ENCODE measurements around the gene ADGRA1. TPM values are rescaled to one million over a fixed set of nuclear protein-coding genes. Genes with fewer than 3 reads are reported as not detected.

The ADGRA1 gene
- total RNA-seq, 4 donors from 2014 or later: under 0.01 TPM; not detected in 3

GRCh38 chr10:133069033-133069525 is 18.6 kb upstream of the ADGRA1 start:
- peaks cover 0 to 23% of the 10 kb centered on the region in 2 donors for H3K27me3 ChIP-seq
- DNase-seq (ENCODE audit: low spot score in 2 of 2): no peak
- no peaks in the 10 kb centered on the region for H3K9me3 ChIP-seq
- TF ChIP-seq EP300 (IDR thresholded peaks at IDR 0.05) (no peak), CTCF (IDR thresholded peaks at IDR 0.05) (no peak), POLR2A (IDR thresholded peaks at IDR 0.05) (no peak)
- H3K4me1 ChIP-seq: peaks cover 0 to 8% (median 0%) of the 10 kb centered on the region in 4 donors
- no peak overlapping the region for H3K27ac ChIP-seq
- 50 to 51% methylated on average over 11 to 23 of the region's 23 CpGs for WGBS, 2 donors
- H3K4me3 ChIP-seq: no peak overlapping the region
- no peaks in the 10 kb centered on the region for H3K36me3 ChIP-seq

DNA sequence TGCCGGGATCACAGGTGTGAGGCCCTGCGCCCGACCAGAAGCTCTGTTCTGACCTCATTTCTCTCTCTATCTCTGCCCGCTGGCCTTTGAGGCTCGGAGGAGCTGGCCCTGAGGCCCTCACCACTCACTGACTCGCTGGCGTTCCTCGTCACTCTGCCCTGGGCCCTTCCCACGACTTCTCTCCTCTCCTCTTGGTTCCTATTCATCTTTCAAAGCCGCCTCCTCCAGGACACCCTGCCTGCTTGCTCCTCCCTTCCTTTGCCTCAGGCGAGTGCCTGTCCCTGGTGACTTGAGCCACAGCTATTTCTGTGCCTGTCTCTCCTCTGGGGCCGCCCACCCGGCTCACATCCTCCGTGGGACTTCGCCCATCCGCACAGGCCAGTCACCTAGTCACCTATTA is 17.3 kb upstream of the ADGRA1 start:
- H3K27ac ChIP-seq: no peak overlapping the region
- DNase-seq (ENCODE audit: low spot score in 2 of 2): no peak
- H3K4me1 ChIP-seq: peaks cover 0 to 8% (median 0%) of the 10 kb centered on the region in 4 donors
- no peak overlapping the region for H3K4me3 ChIP-seq
- H3K9me3 ChIP-seq: peaks cover 0 to 9% (median 0%) of the 10 kb centered on the region in 4 donors
- TF ChIP-seq POLR2A (IDR thresholded peaks at IDR 0.05) (no peak), CTCF (IDR thresholded peaks at IDR 0.05) (no peak), EP300 (IDR thresholded peaks at IDR 0.05) (no peak)
- no peaks in the 10 kb centered on the region for H3K36me3 ChIP-seq
- WGBS, 2 donors: 65 to 69% methylated on average over 16 of the region's 16 CpGs
- peaks cover 0 to 28% of the 10 kb centered on the region in 2 donors for H3K27me3 ChIP-seq

DNA sequence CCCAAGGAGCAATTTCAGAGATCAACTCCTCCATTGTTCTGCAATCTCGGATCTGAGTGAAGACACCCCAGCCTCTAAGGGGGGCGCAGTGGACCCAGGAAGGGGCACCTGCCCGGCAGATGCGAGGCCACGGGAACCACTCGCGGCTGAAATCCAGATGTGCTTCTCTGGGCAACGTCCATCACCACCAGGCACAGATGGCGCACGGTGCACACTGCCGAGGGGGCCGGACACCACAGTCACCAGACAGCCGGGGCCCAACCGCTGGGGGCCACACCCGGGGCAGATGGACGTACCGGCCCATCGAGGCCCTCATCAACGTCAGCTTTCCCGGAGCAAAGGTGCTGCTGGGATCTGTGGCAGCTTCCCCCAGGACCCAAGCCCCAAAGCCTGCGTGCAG is 16.9 kb upstream of the ADGRA1 start:
- 74 to 77% methylated on average over 19 to 20 of the region's 21 CpGs for WGBS, 2 donors
- H3K36me3 ChIP-seq: no peaks in the 10 kb centered on the region
- TF ChIP-seq POLR2A (IDR thresholded peaks at IDR 0.05) (no peak), EP300 (IDR thresholded peaks at IDR 0.05) (no peak), CTCF (IDR thresholded peaks at IDR 0.05) (no peak)
- H3K27me3 ChIP-seq: peaks cover 0 to 32% of the 10 kb centered on the region in 2 donors
- H3K9me3 ChIP-seq: peaks cover 0 to 9% (median 0%) of the 10 kb centered on the region in 4 donors
- H3K4me3 ChIP-seq: no peak overlapping the region
- no peak overlapping the region for H3K27ac ChIP-seq
- DNase-seq (ENCODE audit: low spot score in 2 of 2): no peak
- H3K4me1 ChIP-seq: peaks cover 0 to 8% (median 0%) of the 10 kb centered on the region in 4 donors

- Histone ChIP-seq H3K4me1 (peaks cover 0 to 8% (median 0%) of the 10 kb centered on the region in 4 donors), H3K4me3 (no peak overlapping the region), H3K27ac (no peak overlapping the region), H3K9me3 (peaks cover 0 to 9% (median 0%) of the 10 kb centered on the region in 4 donors), H3K27me3 (peaks cover 0 to 38% of the 10 kb centered on the region in 2 donors), H3K36me3 (no peaks in the 10 kb centered on the region)
- TF ChIP-seq CTCF (IDR thresholded peaks at IDR 0.05) (no peak), EP300 (IDR thresholded peaks at IDR 0.05) (no peak), POLR2A (IDR thresholded peaks at IDR 0.05) (no peak)
- 56 to 61% methylated on average over 3 to 5 of the region's 11 CpGs for WGBS, 2 donors
- DNase-seq (ENCODE audit: low spot score in 2 of 2): no peak
Observed at GRCh38 chr10:133071733-133072132, 16.0 kb upstream of the ADGRA1 start.

DNA sequence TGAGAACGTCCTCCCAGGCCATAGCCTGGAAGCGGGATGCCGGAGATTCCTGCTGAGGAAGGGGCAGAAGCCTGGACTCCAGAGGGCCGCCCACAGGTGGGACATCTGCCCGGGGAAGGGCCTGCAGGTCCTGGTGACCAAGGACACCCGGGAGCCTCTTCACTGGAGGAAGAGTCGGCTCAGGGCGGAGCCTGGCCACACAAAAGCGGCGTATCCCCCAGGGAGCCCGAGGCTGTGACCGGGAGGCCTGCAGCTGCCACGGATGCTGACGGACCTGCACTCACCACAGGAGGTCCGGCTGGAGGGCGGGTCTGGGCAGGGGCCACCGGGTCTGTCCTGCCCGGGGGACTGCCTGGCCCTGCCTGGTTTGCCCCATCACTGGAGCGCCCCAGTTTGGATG is 15.5 kb upstream of the ADGRA1 start:
- Histone ChIP-seq H3K27ac (no peak overlapping the region), H3K9me3 (peaks cover 0 to 9% (median 0%) of the 10 kb centered on the region in 4 donors), H3K4me1 (peaks cover 0 to 6% (median 0%) of the 10 kb centered on the region in 4 donors), H3K4me3 (no peak overlapping the region), H3K36me3 (no peaks in the 10 kb centered on the region), H3K27me3 (peaks cover 0 to 38% of the 10 kb centered on the region in 2 donors)
- WGBS, 2 donors: 53 to 62% methylated on average over 5 to 13 of the region's 19 CpGs
- DNase-seq (ENCODE audit: low spot score in 2 of 2): no peak
- no peak for TF ChIP-seq POLR2A (IDR thresholded peaks at IDR 0.05)
- TF ChIP-seq EP300 (IDR thresholded peaks at IDR 0.05): no peak
- TF ChIP-seq CTCF (IDR thresholded peaks at IDR 0.05): no peak
